ENCODE measurements around the gene SAA1.

SAA1 gene

DNA sequence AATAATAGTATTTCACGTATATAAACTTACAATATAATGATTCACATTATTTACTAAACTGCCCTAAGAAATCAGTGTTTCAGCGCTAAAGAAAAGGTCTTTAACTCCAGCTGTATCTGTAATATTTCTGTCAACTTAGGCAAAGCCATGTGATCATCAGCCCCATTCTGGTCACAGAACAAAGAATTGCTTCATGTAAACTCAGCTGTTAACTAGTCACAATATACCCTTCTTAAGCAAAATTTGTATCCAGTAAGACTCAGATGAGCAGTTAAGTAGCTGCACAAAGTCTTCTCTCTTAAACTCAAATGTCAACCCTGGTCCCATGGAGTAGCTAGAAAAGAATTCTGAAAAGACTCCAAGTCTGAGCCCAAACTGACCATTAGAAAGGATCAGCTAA, 29.3 kb downstream of the SAA1 start:
- no peaks in the 10 kb centered on the region for H3K9me3 ChIP-seq (ENCODE audit: control insufficient read depth, low read length)
- H3K4me1 ChIP-seq (ENCODE audit: control insufficient read depth, insufficient read depth, low read length) = no peaks in the 10 kb centered on the region
- no peaks in the 10 kb centered on the region for H3K36me3 ChIP-seq (ENCODE audit: control insufficient read depth, insufficient read depth, low read length)
- no peak overlapping the region for H3K9ac ChIP-seq (ENCODE audit: low read length)
- H3K27me3 ChIP-seq (ENCODE audit: control insufficient read depth, insufficient read depth, low read length) = no peaks in the 10 kb centered on the region
- no peak overlapping the region for H3K4me3 ChIP-seq (ENCODE audit: low read length)

DNA sequence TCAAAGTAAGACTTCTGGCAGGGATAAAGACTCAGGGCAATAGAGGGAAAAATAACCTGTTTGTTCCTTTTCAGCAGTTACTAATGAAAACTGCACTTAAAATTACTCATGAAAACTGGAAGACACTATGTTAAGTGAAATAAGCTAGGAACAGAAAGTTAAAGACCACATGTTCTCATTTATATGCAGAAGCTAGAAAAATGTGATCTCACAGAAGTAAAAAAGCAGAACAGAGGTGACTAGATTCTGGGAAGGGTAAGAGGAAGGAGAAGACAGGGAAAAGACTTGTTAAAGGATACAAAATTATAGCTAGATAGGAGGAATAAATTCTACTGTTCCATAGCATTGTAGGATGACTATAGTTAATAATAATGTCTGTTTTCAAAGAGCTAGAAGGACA, 33.7 kb downstream of the SAA1 start:
- no peak overlapping the region for H3K9ac ChIP-seq (ENCODE audit: low read length)
- H3K36me3 ChIP-seq (ENCODE audit: control insufficient read depth, insufficient read depth, low read length) = no peaks in the 10 kb centered on the region
- H3K9me3 ChIP-seq (ENCODE audit: control insufficient read depth, low read length) = no peaks in the 10 kb centered on the region
- H3K4me3 ChIP-seq (ENCODE audit: low read length) = no peak overlapping the region
- H3K27me3 ChIP-seq (ENCODE audit: control insufficient read depth, insufficient read depth, low read length) = no peaks in the 10 kb centered on the region
- no peaks in the 10 kb centered on the region for H3K4me1 ChIP-seq (ENCODE audit: control insufficient read depth, insufficient read depth, low read length)

DNA sequence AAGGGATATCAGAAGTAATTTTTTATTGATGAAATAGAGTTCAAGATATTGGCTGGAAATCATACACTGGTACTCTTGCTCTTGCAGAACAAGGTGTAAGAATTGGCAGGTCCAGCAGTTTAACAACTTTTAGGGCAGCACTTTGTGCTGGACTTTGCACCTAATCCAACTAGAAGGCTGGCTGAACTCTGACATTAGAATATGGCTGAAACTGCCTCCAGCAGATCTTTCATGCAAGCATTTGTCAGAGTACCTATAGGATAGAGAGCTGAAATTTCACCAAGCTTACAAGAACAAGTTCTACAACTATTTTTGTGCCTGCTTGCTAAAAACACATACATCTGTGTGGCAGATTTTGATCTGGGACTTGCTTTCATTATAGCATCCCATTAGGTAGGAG, 38.7 kb downstream of the SAA1 start:
- H3K9ac ChIP-seq (ENCODE audit: low read length) = no peak overlapping the region
- no peaks in the 10 kb centered on the region for H3K27me3 ChIP-seq (ENCODE audit: control insufficient read depth, insufficient read depth, low read length)
- no peaks in the 10 kb centered on the region for H3K9me3 ChIP-seq (ENCODE audit: control insufficient read depth, low read length)
- no peak overlapping the region for H3K4me3 ChIP-seq (ENCODE audit: low read length)
- H3K4me1 ChIP-seq (ENCODE audit: control insufficient read depth, insufficient read depth, low read length) = peaks cover 5% of the 10 kb centered on the region
- H3K36me3 ChIP-seq (ENCODE audit: control insufficient read depth, insufficient read depth, low read length) = no peaks in the 10 kb centered on the region

- H3K4me3 ChIP-seq (ENCODE audit: low read length) = no peak overlapping the region
- H3K4me1 ChIP-seq (ENCODE audit: control insufficient read depth, insufficient read depth, low read length) = peaks cover 12% of the 10 kb centered on the region
- H3K27me3 ChIP-seq (ENCODE audit: control insufficient read depth, insufficient read depth, low read length) = no peaks in the 10 kb centered on the region
- H3K9ac ChIP-seq (ENCODE audit: low read length) = no peak overlapping the region
- H3K9me3 ChIP-seq (ENCODE audit: control insufficient read depth, low read length) = no peaks in the 10 kb centered on the region
- H3K36me3 ChIP-seq (ENCODE audit: control insufficient read depth, insufficient read depth, low read length) = no peaks in the 10 kb centered on the region
Measured at GRCh38 chr11:18307461-18308139, 41.5 kb downstream of the SAA1 start.

DNA sequence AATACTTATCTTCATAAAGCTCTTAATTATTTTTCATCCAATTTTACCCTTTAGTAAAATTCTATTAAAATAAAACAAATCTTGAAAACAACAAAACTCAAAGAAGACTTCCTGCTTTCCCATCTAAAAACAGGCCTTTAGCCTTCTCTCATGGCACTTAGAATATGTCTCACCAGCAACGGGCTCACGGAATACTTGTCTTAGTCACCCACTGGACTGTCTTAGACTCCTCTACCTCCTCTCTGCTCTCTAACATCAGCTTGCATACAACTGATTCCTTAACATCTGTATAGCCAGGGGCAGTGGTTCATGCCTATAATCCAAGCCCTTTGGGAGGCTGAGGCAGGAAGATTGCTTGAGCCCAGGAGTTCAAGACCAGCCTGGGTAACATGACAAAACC, 42.2 kb downstream of the SAA1 start:
- Histone ChIP-seq H3K36me3 (ENCODE audit: control insufficient read depth, insufficient read depth, low read length) (no peaks in the 10 kb centered on the region), H3K9ac (ENCODE audit: low read length) (no peak overlapping the region), H3K4me1 (ENCODE audit: control insufficient read depth, insufficient read depth, low read length) (peaks cover 13% of the 10 kb centered on the region), H3K27me3 (ENCODE audit: control insufficient read depth, insufficient read depth, low read length) (no peaks in the 10 kb centered on the region), H3K4me3 (ENCODE audit: low read length) (no peak overlapping the region), H3K9me3 (ENCODE audit: control insufficient read depth, low read length) (no peaks in the 10 kb centered on the region)

DNA sequence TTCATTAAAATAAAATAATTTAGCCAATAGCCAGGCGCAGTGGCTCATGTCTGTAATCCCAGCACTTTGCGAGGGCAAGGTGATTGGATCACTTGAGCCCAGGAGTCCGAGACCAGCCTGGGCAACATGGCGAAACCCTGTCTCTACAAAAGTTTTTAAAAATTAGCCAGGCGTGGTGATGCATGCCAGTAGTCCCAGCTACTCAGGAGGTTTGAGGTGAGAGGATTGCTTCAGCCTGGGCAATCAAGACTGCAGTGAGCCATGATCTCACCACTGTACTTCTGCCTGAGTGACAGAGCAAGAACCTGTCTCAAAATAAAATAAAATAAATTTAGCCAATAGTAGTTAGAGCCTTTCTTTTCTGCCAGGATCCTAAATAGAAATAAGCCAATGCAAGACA, 43.6 kb downstream of the SAA1 start:
- Histone ChIP-seq H3K4me3 (ENCODE audit: low read length) (no peak overlapping the region), H3K27me3 (ENCODE audit: control insufficient read depth, insufficient read depth, low read length) (no peaks in the 10 kb centered on the region), H3K36me3 (ENCODE audit: control insufficient read depth, insufficient read depth, low read length) (no peaks in the 10 kb centered on the region), H3K9me3 (ENCODE audit: control insufficient read depth, low read length) (no peaks in the 10 kb centered on the region), H3K9ac (ENCODE audit: low read length) (no peak overlapping the region), H3K4me1 (ENCODE audit: control insufficient read depth, insufficient read depth, low read length) (peaks cover 13% of the 10 kb centered on the region)

- Histone ChIP-seq H3K9me3 (ENCODE audit: control insufficient read depth, low read length) (no peaks in the 10 kb centered on the region), H3K9ac (ENCODE audit: low read length) (no peak overlapping the region), H3K27me3 (ENCODE audit: control insufficient read depth, insufficient read depth, low read length) (no peaks in the 10 kb centered on the region), H3K4me3 (ENCODE audit: low read length) (no peak overlapping the region), H3K4me1 (ENCODE audit: control insufficient read depth, insufficient read depth, low read length) (peaks cover 13% of the 10 kb centered on the region), H3K36me3 (ENCODE audit: control insufficient read depth, insufficient read depth, low read length) (no peaks in the 10 kb centered on the region)
Measured at GRCh38 chr11:18310800-18311340, 44.8 kb downstream of the SAA1 start.

DNA sequence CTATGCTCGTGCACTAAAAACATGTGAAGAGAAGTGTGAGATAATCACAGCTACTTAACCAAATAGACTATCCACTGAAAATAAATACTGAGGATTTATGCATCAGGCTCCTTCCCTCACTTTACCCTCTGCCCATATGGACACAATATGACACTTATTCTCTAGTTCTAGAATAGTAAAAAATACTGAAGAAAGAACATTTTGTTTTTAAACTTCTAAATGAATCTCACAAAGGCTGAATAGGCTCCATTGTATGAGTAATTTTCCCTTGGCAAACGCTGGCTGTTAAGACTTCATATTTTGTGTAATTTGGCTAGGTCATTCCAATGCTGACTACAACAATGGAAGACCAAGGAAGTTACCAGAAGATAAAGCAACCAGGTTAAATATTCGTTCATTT, 45.9 kb downstream of the SAA1 start:
- no peaks in the 10 kb centered on the region for H3K9me3 ChIP-seq (ENCODE audit: control insufficient read depth, low read length)
- no peaks in the 10 kb centered on the region for H3K27me3 ChIP-seq (ENCODE audit: control insufficient read depth, insufficient read depth, low read length)
- H3K9ac ChIP-seq (ENCODE audit: low read length) = no peak overlapping the region
- no peaks in the 10 kb centered on the region for H3K36me3 ChIP-seq (ENCODE audit: control insufficient read depth, insufficient read depth, low read length)
- no peak overlapping the region for H3K4me3 ChIP-seq (ENCODE audit: low read length)
- peaks cover 10% of the 10 kb centered on the region for H3K4me1 ChIP-seq (ENCODE audit: control insufficient read depth, insufficient read depth, low read length)

DNA sequence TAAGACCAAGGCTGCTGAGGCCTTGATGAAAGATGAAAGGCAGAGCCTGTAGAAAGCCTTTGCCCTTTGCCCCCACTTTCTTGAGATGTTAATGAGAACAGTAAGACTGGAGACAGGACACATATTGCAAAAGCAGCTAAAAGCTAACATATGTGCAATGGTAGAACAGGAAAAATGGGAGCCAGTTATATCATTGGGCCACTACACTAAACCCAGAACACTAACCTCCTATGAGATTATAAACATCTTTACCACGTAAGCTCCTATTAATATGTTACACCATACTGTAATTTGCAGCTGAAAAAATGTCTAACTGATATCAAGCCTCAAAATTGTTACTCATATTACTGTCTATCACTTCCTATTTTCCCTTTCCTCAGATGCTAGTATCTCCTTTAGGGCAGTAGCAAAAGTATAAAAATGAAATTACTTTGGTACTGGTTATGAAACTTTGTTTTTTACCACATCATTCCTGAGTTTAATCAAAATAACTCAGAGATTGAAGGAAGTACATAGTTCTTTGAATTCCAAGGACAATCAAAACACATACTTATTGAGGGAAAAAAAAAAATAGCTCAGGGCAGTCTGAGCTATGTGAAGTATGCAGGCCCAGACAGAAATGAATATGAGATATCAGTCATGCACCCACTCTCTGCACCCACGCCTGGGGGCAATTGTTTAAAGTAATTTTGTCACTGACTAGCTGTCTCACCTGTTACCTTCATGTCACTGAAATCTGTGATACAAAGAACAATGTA, 46.8 kb downstream of the SAA1 start:
- peaks cover 8% of the 10 kb centered on the region for H3K4me1 ChIP-seq (ENCODE audit: control insufficient read depth, insufficient read depth, low read length)
- no peaks in the 10 kb centered on the region for H3K27me3 ChIP-seq (ENCODE audit: control insufficient read depth, insufficient read depth, low read length)
- no peaks in the 10 kb centered on the region for H3K36me3 ChIP-seq (ENCODE audit: control insufficient read depth, insufficient read depth, low read length)
- no peak overlapping the region for H3K9ac ChIP-seq (ENCODE audit: low read length)
- H3K4me3 ChIP-seq (ENCODE audit: low read length) = no peak overlapping the region
- H3K9me3 ChIP-seq (ENCODE audit: control insufficient read depth, low read length) = no peaks in the 10 kb centered on the region

DNA sequence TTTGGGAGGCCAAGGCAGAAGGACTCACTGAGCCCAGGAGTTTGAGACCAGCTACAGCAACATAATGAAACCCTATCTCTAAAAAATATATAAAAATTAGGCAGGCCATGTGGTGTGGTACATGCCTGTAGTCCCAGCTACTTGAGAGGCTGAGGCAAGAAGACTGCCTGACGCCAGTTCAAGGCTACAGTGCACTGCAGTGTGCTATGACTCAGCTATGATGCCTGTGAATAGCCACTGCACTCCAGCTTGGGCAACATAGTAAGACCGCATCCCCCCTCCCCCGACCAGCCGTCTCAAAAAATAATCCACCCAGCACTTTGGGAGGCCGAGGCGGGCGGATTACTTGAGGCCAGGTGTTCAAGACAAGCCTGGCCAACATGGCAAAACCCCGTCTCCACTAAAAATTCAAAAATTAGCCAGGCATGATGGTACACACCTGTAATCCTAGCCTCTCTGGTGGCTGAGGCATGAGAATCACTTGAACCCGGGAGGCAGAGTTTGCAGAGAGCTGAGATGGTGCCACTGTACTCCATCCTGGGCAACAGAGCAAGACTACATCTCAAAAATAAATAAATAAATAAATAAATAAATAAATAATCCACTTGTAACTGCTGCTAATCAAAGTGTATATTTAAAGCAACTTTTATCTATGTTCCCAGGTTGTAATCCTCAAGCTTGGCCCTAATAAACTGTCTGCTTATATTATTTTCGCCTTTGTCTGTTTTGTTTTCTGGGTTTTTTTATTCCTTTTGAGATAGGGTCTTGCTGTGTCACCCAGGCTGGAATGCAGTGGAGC, 48.1 kb downstream of the SAA1 start:
- no peak overlapping the region for H3K9ac ChIP-seq (ENCODE audit: low read length)
- H3K4me3 ChIP-seq (ENCODE audit: low read length) = no peak overlapping the region
- no peaks in the 10 kb centered on the region for H3K36me3 ChIP-seq (ENCODE audit: control insufficient read depth, insufficient read depth, low read length)
- H3K27me3 ChIP-seq (ENCODE audit: control insufficient read depth, insufficient read depth, low read length) = no peaks in the 10 kb centered on the region
- H3K9me3 ChIP-seq (ENCODE audit: control insufficient read depth, low read length) = no peaks in the 10 kb centered on the region
- H3K4me1 ChIP-seq (ENCODE audit: control insufficient read depth, insufficient read depth, low read length) = peaks cover 8% of the 10 kb centered on the region

- H3K4me1 ChIP-seq (ENCODE audit: control insufficient read depth, insufficient read depth, low read length) = peaks cover 8% of the 10 kb centered on the region
- no peak overlapping the region for H3K9ac ChIP-seq (ENCODE audit: low read length)
- H3K9me3 ChIP-seq (ENCODE audit: control insufficient read depth, low read length) = no peaks in the 10 kb centered on the region
- no peak overlapping the region for H3K4me3 ChIP-seq (ENCODE audit: low read length)
- no peaks in the 10 kb centered on the region for H3K36me3 ChIP-seq (ENCODE audit: control insufficient read depth, insufficient read depth, low read length)
- H3K27me3 ChIP-seq (ENCODE audit: control insufficient read depth, insufficient read depth, low read length) = no peaks in the 10 kb centered on the region
Measured at GRCh38 chr11:18314784-18315523, 48.9 kb downstream of the SAA1 start.

Measured in mucosa of stomach (tissue), 1 donor.